Measurements from ENCODE around the gene BEX2.

Gene BEX2

GRCh38 chrX:103279624-103280023 lies 31.2 kb downstream of the BEX2 start:
- H3K9me3 ChIP-seq, result peaks cover 0 to 9% (median 0%) of the 10 kb centered on the region in 3 donors
- TF ChIP-seq CTCF (IDR thresholded peaks at IDR 0.05), result no peak
- H3K4me3 ChIP-seq, result no peak overlapping the region
- no peak for DNase-seq
- H3K27ac ChIP-seq, result no peak overlapping the region
- H3K36me3 ChIP-seq, result no peaks in the 10 kb centered on the region
- H3K4me1 ChIP-seq, result peaks cover 0 to 6% (median 3%) of the 10 kb centered on the region in 4 donors
- no peaks in the 10 kb centered on the region for H3K27me3 ChIP-seq
- intact Hi-C loops (cut with DNase I; ENCODE audit: low total_unique reads), result no loop called here

- TF ChIP-seq CTCF (IDR thresholded peaks at IDR 0.05), result no peak
- intact Hi-C loops (cut with DNase I; ENCODE audit: low total_unique reads), result no loop called here
- DNase-seq, result no peak
- no peaks in the 10 kb centered on the region for H3K27me3 ChIP-seq
- peaks cover 0 to 6% (median 3%) of the 10 kb centered on the region in 4 donors for H3K4me1 ChIP-seq
- H3K36me3 ChIP-seq, result no peaks in the 10 kb centered on the region
- peak within 1 kb of the TSS; percentile 14 to 33 for H3K4me3 ChIP-seq
- H3K27ac ChIP-seq, result no peak within 1 kb of the TSS
- no peaks in the 10 kb centered on the region for H3K9me3 ChIP-seq
Observed at GRCh38 chrX:103276581-103277002, 34.2 kb downstream of the BEX2 start, which contains the start of gene TCEAL5. Gene TCEAL5 (minus strand): TSS chrX:103276750. CDS start chrX:103274563, 2,187 bp downstream.

DNA sequence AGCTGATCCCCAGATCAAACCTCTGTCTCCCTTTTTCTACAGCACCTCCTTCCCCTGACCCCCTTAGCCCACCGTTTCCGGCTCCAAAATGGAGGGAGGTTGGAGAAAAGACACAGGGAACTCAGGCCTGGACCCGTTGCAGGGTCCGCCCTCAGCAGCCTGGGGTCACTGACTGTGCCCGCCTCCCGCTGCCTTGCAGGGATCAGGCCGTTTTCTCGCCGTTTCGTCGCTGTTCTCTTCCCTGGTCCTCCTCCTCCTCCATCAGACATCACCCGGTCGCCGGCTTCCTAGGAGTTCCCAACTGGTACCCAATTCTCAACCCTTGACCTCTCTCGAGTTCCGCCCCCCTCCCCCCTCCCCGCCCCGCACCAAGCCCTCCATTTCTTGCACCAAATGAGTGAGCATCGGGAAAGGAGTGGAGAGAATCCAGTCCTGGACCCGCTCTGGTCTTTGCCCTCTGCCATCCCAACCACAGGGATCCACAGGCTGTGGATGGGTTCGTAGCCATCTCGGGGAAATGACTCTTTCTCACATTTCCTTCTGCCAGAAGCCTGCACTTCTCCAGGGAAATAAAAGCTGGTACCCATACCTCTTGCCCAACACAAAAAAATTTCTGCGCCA lies 34.7 kb downstream of the BEX2 start:
- intact Hi-C loops (cut with DNase I; ENCODE audit: low total_unique reads), result no loop called here
- H3K36me3 ChIP-seq, result no peaks in the 10 kb centered on the region
- no peaks in the 10 kb centered on the region for H3K9me3 ChIP-seq
- H3K4me1 ChIP-seq, result peaks cover 0 to 6% (median 3%) of the 10 kb centered on the region in 4 donors
- no peak for TF ChIP-seq CTCF (IDR thresholded peaks at IDR 0.05)
- no peaks in the 10 kb centered on the region for H3K27me3 ChIP-seq
- no peak for DNase-seq
- H3K4me3 ChIP-seq, result peak overlapping the region; percentile 14 to 33
- no peak overlapping the region for H3K27ac ChIP-seq

DNA sequence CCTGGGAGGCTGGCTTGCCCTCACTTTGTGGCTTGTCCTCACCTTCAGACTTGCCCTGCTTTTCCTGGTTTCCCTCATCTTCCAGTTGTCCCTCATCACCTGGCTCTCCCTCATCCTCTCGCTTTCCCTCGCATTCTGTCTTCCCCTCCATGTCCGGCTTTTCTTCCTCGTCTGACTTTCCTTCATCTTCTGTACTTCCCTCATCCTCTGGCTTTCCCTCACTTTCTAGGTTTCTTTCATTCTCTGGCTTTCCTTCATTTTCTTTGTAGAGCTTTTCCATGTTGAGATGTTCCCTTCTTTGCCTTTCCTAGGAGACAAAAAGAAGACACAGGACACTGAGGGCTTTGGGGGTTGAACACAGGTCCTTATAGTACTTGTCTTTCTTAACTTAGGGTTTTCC lies 36.5 kb downstream of the BEX2 start:
- H3K4me3 ChIP-seq, result no peak overlapping the region
- intact Hi-C loops (cut with DNase I; ENCODE audit: low total_unique reads), result no loop called here
- peaks cover 0 to 6% (median 3%) of the 10 kb centered on the region in 4 donors for H3K4me1 ChIP-seq
- H3K9me3 ChIP-seq, result no peaks in the 10 kb centered on the region
- no peak for DNase-seq
- no peaks in the 10 kb centered on the region for H3K27me3 ChIP-seq
- no peak overlapping the region for H3K27ac ChIP-seq
- TF ChIP-seq CTCF (IDR thresholded peaks at IDR 0.05), result no peak
- H3K36me3 ChIP-seq, result no peaks in the 10 kb centered on the region

All from tibial artery (tissue), 4 donors.